HCT116 (cell line): ENCODE results near the gene RMDN2. TPM values are rescaled to one million over a fixed set of nuclear protein-coding genes. Genes with fewer than 3 reads are reported as not detected.

Experiments used
- ATAC-seq: fragments of 200-7000 bp; cut with Tn5 transposase; 2 replicates; pipeline ENCODE4 v1.9.1; 2020; ENCODE audit warnings: mild to moderate bottlenecking, moderate library complexity
- BruUV-seq: library from RNA; stranded (reverse); fragments of 400-500 nt; replicated peaks from 2 replicates; lab custom pipeline; 2021; lab: Mats Ljungman, UMichigan
- CTCF ChIA-PET: fragments of 300-600 bp; sonication (Branson Sonifier 250); formaldehyde crosslinking; loops from one replicate; lab custom pipeline; 2021; ENCODE audit warnings: antibody characterized with exemption; lab: Charles Lee
- POLR2A ChIA-PET: fragments of 300-600, 350-600 bp; sonication (Branson Sonifier 250); formaldehyde crosslinking; loops from one replicate; lab custom pipeline; 2021; ENCODE audit warnings: antibody characterized with exemption; lab: Charles Lee
- RAD21 ChIA-PET, 2 experiments: fragments of 300-600 bp; sonication (Branson Sonifier 250); formaldehyde crosslinking; loops; one replicate each; lab custom pipeline; 2023; ENCODE audit warnings: low total read pairs in 2 of 2; ENCODE audit not compliant: uncharacterized antibody in 2 of 2, unreplicated experiment in 2 of 2, low non-redundant PET in 1 of 2; lab: Charles Lee
- DNase-seq: peaks from one replicate; pipeline ENCODE4 v3.0.0-alpha.2; 2010; ENCODE audit warnings: low read depth, low spot score
- H2AFZ ChIP-seq: fragments of 200-600 bp; shearing (Covaris generic), sonication (generic); 2 replicates; pipeline ENCODE4 v1.6.1; 2017; ENCODE audit warnings: low read depth, mixed run types, mixed read lengths, antibody characterized with exemption, low read length; ENCODE audit not compliant: poor library complexity, severe bottlenecking
- H3K27ac ChIP-seq: 2 replicates; pipeline ENCODE4 v1.5.1; 2012; ENCODE audit warnings: low read depth, low read length
- H3K27me3 ChIP-seq: fragments of 200-600 bp; sonication (generic); 2 replicates; pipeline ENCODE4 v1.6.1; 2016; ENCODE audit warnings: mixed run types, low read length, mixed read lengths; ENCODE audit not compliant: insufficient read depth
- H3K36me3 ChIP-seq, 2 experiments: fragments of 200-500 bp in 1 of 2; fragments of 200-600 bp in 1 of 2; sonication (Bioruptor generic) in 1 of 2; sonication (generic) in 1 of 2; 2 replicates each; pipeline versions ENCODE4 v1.5.1 to v1.6.1; 2014 to 2016; ENCODE audit warnings: low read length in 2 of 2, inconsistent platforms in 1 of 2, mixed read lengths in 1 of 2, mixed run types in 1 of 2; ENCODE audit not compliant: insufficient read depth in 2 of 2, control insufficient read depth in 1 of 2
- H3K4me1 ChIP-seq, 2 experiments: fragments of 200-600 bp in 1 of 2; sonication (generic) in 1 of 2; 2 replicates each; pipeline versions ENCODE4 v1.5.1 to v1.6.1; 2012 to 2017; ENCODE audit warnings: low read length in 2 of 2, inconsistent platforms in 1 of 2, mild to moderate bottlenecking in 1 of 2, mixed read lengths in 1 of 2, mixed run types in 1 of 2, moderate library complexity in 1 of 2; ENCODE audit not compliant: insufficient read depth in 2 of 2, control insufficient read depth in 1 of 2
- H3K4me2 ChIP-seq: fragments of 200-600 bp; sonication (generic); 2 replicates; pipeline ENCODE4 v1.6.1; 2017; ENCODE audit warnings: mixed run types, low read length, mixed read lengths
- H3K4me3 ChIP-seq, 2 experiments: fragments of 200-600 bp in 1 of 2; sonication (generic) in 1 of 2; replicated peaks in 1 of 2; 2 replicates each; pipeline ENCODE4 v1.5.1; 2011 to 2016; ENCODE audit warnings: low read length in 2 of 2, control low read depth in 1 of 2, low read depth in 1 of 2, mild to moderate bottlenecking in 1 of 2, mixed read lengths in 1 of 2, mixed run types in 1 of 2
- H3K79me2 ChIP-seq: fragments of 200-600 bp; sonication (generic); 2 replicates; pipeline ENCODE4 v1.6.1; 2017; ENCODE audit warnings: mild to moderate bottlenecking, mixed run types, low read length, moderate library complexity, mixed read lengths; ENCODE audit not compliant: insufficient read depth
- H3K9ac ChIP-seq: fragments of 200-600 bp; sonication (generic); 2 replicates; pipeline ENCODE4 v1.6.1; 2016; ENCODE audit warnings: low read length, mixed read lengths
- H3K9me2 ChIP-seq: fragments of 200-600 bp; sonication (generic), shearing (Covaris generic); 2 replicates; pipeline ENCODE4 v1.6.1; 2017; ENCODE audit warnings: mixed run types, mild to moderate bottlenecking, moderate library complexity; ENCODE audit not compliant: insufficient read depth
- H3K9me3 ChIP-seq, 2 experiments: fragments of 200-500 bp in 1 of 2; fragments of 200-600 bp in 1 of 2; sonication (Bioruptor generic) in 1 of 2; sonication (generic) in 1 of 2; 2 replicates each; pipeline ENCODE4 v1.6.1; 2014 to 2017; ENCODE audit warnings: low read length in 2 of 2, mixed read lengths in 2 of 2, inconsistent platforms in 1 of 2, low read depth in 1 of 2, mild to moderate bottlenecking in 1 of 2, mixed run types in 1 of 2, moderate library complexity in 1 of 2; ENCODE audit not compliant: control insufficient read depth in 1 of 2, insufficient read depth in 1 of 2
- H4K20me1 ChIP-seq: fragments of 200-600 bp; sonication (generic), shearing (Covaris generic); 2 replicates; pipeline ENCODE4 v1.6.1; 2017; ENCODE audit warnings: mixed run types, mild to moderate bottlenecking, moderate library complexity; ENCODE audit not compliant: insufficient read depth
- CBX3 ChIP-seq: IDR thresholded peaks from 2 replicates; pipeline ENCODE4 v1.6.1; 2012; ENCODE audit warnings: low read depth
- CTCF ChIP-seq, 3 experiments: fragments of 200-600 bp in 1 of 3; sonication (generic) in 1 of 3; IDR thresholded peaks in 2 of 3; conservative IDR thresholded peaks in 1 of 3; 2 replicates each; pipeline ENCODE4 v1.5.1; 2012 to 2017; ENCODE audit warnings: low read depth in 2 of 3, low read length in 2 of 3, antibody characterized with exemption in 1 of 3, borderline replicate concordance in 1 of 3, control low read depth in 1 of 3, mild to moderate bottlenecking in 1 of 3, mixed read lengths in 1 of 3, mixed run types in 1 of 3, moderate library complexity in 1 of 3; ENCODE audit not compliant: insufficient read depth in 1 of 3
- EGR1 ChIP-seq: IDR thresholded peaks from 2 replicates; pipeline ENCODE4 v1.6.1; 2012; ENCODE audit warnings: low read depth
- ELF1 ChIP-seq: IDR thresholded peaks from 2 replicates; pipeline ENCODE4 v1.6.1; 2012; ENCODE audit warnings: low read depth, borderline replicate concordance
- EZH2 ChIP-seq: fragments of 200-600 bp; sonication (generic); IDR thresholded peaks from 2 replicates; pipeline ENCODE4 v1.6.1; 2017; ENCODE audit warnings: antibody characterized with exemption, mixed run types
- FOSL1 ChIP-seq: IDR thresholded peaks from 2 replicates; pipeline ENCODE4 v1.6.1; 2012; ENCODE audit warnings: low read depth
- MAX ChIP-seq: IDR thresholded peaks from 2 replicates; pipeline ENCODE4 v1.6.1; 2012
- POLR2A ChIP-seq: IDR thresholded peaks from 2 replicates; pipeline ENCODE4 v1.7.0; 2011; ENCODE audit warnings: borderline replicate concordance; ENCODE audit not compliant: insufficient read depth, insufficient read length; ENCODE audit errors: extremely low read depth
- POLR2AphosphoS5 ChIP-seq: IDR thresholded peaks from 2 replicates; pipeline ENCODE4 v1.6.1; 2011; ENCODE audit warnings: mild to moderate bottlenecking, low read depth, low read length, moderate library complexity
- RAD21 ChIP-seq: IDR thresholded peaks from 2 replicates; pipeline ENCODE4 v1.6.1; 2012; ENCODE audit warnings: low read depth, mild to moderate bottlenecking
- REST ChIP-seq: IDR thresholded peaks from 2 replicates; pipeline ENCODE4 v1.6.1; 2012; ENCODE audit warnings: low read depth
- SIN3A ChIP-seq: IDR thresholded peaks from 2 replicates; pipeline ENCODE4 v1.6.1; 2012; ENCODE audit warnings: low read depth
- SP1 ChIP-seq: IDR thresholded peaks from 2 replicates; pipeline ENCODE4 v1.6.1; 2012; ENCODE audit warnings: low read depth
- SRF ChIP-seq: IDR thresholded peaks from 2 replicates; pipeline ENCODE4 v1.6.1; 2012; ENCODE audit warnings: low read depth
- TCF7L2 ChIP-seq: IDR thresholded peaks from 2 replicates; pipeline ENCODE4 v1.7.0; 2011; ENCODE audit warnings: borderline replicate concordance, inconsistent platforms; ENCODE audit not compliant: insufficient read depth, insufficient read length; ENCODE audit errors: extremely low read depth
- YY1 ChIP-seq: IDR thresholded peaks from 2 replicates; pipeline ENCODE4 v1.6.1; 2011; ENCODE audit warnings: low read length, low read depth, moderate library complexity, mild to moderate bottlenecking; ENCODE audit not compliant: insufficient replicate concordance; ENCODE audit errors: extremely low read depth
- ZBTB33 ChIP-seq: IDR thresholded peaks from 2 replicates; pipeline ENCODE4 v1.6.1; 2011; ENCODE audit warnings: mild to moderate bottlenecking, low read length, moderate library complexity; ENCODE audit not compliant: insufficient replicate concordance; ENCODE audit errors: extremely low read depth
- ZFX ChIP-seq: fragments of 450-650 bp; IDR thresholded peaks from 2 replicates; pipeline ENCODE4 v1.6.1; 2017
- ZNF274 ChIP-seq: fragments of 200-500 bp; sonication (Bioruptor generic); IDR thresholded peaks from 2 replicates; pipeline ENCODE4 v1.6.1; 2014; ENCODE audit warnings: mild to moderate bottlenecking, low read depth, low read length, inconsistent platforms
- intact Hi-C: fragments of 100-400 bp; cut with micrococcal nuclease; formaldehyde crosslinking; loops from 2 replicates; pipeline ENCODE4 v1.10.0; 2022
- total RNA-seq: library from RNA; stranded (reverse); gene quantifications from one replicate; pipeline ENCODE4 v1.2.1, GENCODE V29; 2021; ENCODE audit not compliant: unreplicated experiment

Gene RMDN2
- total RNA-seq, 1 experiment from 2014 or later: 4.5 TPM

GRCh38 chr2:38038682-38039081 lies 113.6 kb downstream of the RMDN2 start:
- no peak for ATAC-seq
- H2AFZ ChIP-seq: no peak overlapping the region
- POLR2A ChIA-PET: no interaction called here

More at GRCh38 chr2:38038682-38039081, 113.6 kb downstream of the RMDN2 start:
- H3K9ac ChIP-seq: no peak overlapping the region
- no peaks in the 10 kb centered on the region for H3K9me2 ChIP-seq
- no peak overlapping the region for H3K27ac ChIP-seq
- no peak for DNase-seq
- H3K4me3 ChIP-seq: no peak overlapping the region
- no peaks in the 10 kb centered on the region for H3K36me3 ChIP-seq
- no peaks in the 10 kb centered on the region for H3K27me3 ChIP-seq
- ChIA-PET CTCF (no interaction called here), RAD21 (no interaction called here)
- H4K20me1 ChIP-seq: no peaks in the 10 kb centered on the region
- intact Hi-C loops: no loop called here
- BruUV-seq: no TSS peak
- no peaks in the 10 kb centered on the region for H3K79me2 ChIP-seq
- H3K9me3 ChIP-seq: no peaks in the 10 kb centered on the region
- H3K4me1 ChIP-seq: no peaks in the 10 kb centered on the region
- no peak for TF ChIP-seq TCF7L2
- no peak for TF ChIP-seq FOSL1
- TF ChIP-seq ZFX: no peak
- TF ChIP-seq ELF1: no peak
- TF ChIP-seq SRF: no peak
- TF ChIP-seq ZNF274: no peak
- no peak for TF ChIP-seq POLR2A
- TF ChIP-seq EGR1: no peak
- TF ChIP-seq EZH2: no peak
- no peak for TF ChIP-seq CBX3
- TF ChIP-seq CTCF (IDR thresholded peaks at IDR 0.05 in 2 of 3, conservative IDR thresholded peaks at IDR 0.05 in 1 of 3; ENCODE audit: borderline replicate concordance in 1 of 3, insufficient read depth in 1 of 3, low read depth in 2 of 3, low read length in 2 of 3): no peak
- no peak for TF ChIP-seq REST
- TF ChIP-seq ZBTB33: no peak
- no peak for TF ChIP-seq SIN3A
- TF ChIP-seq MAX: no peak
- TF ChIP-seq POLR2AphosphoS5: no peak
- no peak for TF ChIP-seq RAD21
- no peak for TF ChIP-seq YY1
- TF ChIP-seq SP1: no peak
- H3K4me2 ChIP-seq: no peak overlapping the region
